ACC112 (cell line): ENCODE results near the gene SH3GL1.
A peak's percentile ranks its signal among the peaks of the same experiment; 100 is the strongest.

ENCODE experiments used
- H2AFZ ChIP-seq: fragments of 200-600 bp; sonication (generic); one replicate; pipeline ENCODE4 v1.6.0; 2017; ENCODE audit warnings: antibody characterized with exemption, low read length; ENCODE audit not compliant: unreplicated experiment
- H3K27ac ChIP-seq: fragments of 200-600 bp; sonication (generic); 2 replicates; pipeline ENCODE4 v1.5.1; 2014; ENCODE audit warnings: low read depth, mild to moderate bottlenecking, antibody characterized with exemption, low read length, moderate library complexity
- H3K27me3 ChIP-seq: fragments of 200-600 bp; sonication (generic); 2 replicates; pipeline ENCODE4 v1.6.1; 2014; ENCODE audit warnings: mild to moderate bottlenecking, antibody characterized with exemption, low read length, moderate library complexity, mixed read lengths; ENCODE audit not compliant: insufficient read depth
- H3K36me3 ChIP-seq: fragments of 200-600 bp; sonication (generic); 2 replicates; pipeline ENCODE4 v1.6.1; 2016; ENCODE audit warnings: mild to moderate bottlenecking, antibody characterized with exemption, low read length, moderate library complexity, mixed read lengths; ENCODE audit not compliant: insufficient read depth
- H3K4me1 ChIP-seq: fragments of 200-600 bp; sonication (generic); one replicate; pipeline ENCODE4 v1.6.1; 2016; ENCODE audit warnings: low read length, mixed read lengths; ENCODE audit not compliant: insufficient read depth, unreplicated experiment, control insufficient read depth
- H3K4me3 ChIP-seq: fragments of 200-600 bp; sonication (generic); 2 replicates; pipeline ENCODE4 v1.5.1; 2014; ENCODE audit warnings: mild to moderate bottlenecking, low read depth, low read length
- H3K79me2 ChIP-seq: fragments of 200-600 bp; sonication (generic); one replicate; pipeline ENCODE4 v1.6.0; 2016; ENCODE audit warnings: low read length; ENCODE audit not compliant: control insufficient read depth, unreplicated experiment, insufficient read depth

Gene SH3GL1

GRCh38 chr19:4374498-4375163 is 25.7 kb downstream of the SH3GL1 start:
- peak overlapping the region; percentile 94 for H3K27ac ChIP-seq
- 0 out of 2 replicates have a peak overlapping the region, but pooled peaks have one; percentile 41 for H3K4me3 ChIP-seq
- H2AFZ ChIP-seq, result no peak overlapping the region
- H3K79me2 ChIP-seq, result peaks cover 71% of the 10 kb centered on the region
- H3K27me3 ChIP-seq, result no peaks in the 10 kb centered on the region
- H3K36me3 ChIP-seq, result no peaks in the 10 kb centered on the region
- peaks cover 62% of the 10 kb centered on the region for H3K4me1 ChIP-seq

DNA sequence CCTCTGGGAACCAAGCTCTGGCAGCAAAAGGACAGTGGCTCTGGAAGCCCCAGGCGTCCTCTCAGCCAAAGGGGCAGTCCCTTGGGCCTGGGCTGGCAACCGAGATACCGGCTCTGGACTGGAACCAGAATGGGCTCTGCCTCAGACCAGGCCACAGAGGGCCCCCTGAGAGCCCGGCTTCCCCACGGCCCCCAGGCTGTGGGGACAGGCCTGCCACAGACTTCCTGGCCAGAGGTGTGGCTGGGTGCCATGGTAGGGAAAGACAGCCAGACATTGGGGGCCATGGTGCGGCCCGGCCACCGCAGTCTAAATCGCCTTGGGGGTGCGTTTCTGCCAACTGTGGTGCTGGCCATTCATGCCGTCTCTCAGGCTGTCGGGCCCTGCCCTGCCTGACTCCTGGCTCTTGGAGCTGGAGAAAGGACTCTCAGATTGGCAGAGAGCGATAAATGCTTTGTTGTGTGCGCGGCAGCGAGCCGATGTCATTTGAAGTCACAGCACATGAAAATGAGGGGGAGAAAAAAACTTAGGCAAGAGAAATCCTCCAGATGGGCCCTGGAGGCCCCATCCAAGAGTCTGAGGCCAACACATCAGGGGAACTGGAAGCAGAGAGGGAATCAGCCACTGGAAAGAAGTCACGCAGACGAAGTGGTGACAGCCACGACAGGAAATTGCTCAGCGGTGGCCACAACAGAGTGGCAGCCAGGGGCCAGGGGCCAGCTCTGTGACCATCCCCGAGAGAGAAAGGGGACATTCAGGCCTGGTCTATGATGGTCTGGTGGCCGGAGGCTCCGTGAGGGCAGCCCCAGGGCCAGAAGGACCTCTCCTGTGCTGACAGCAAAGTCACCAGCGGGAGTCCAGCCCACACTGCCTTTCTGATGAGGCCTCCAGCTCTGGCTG is 26.5 kb downstream of the SH3GL1 start:
- Histone ChIP-seq H3K27ac (peak overlapping the region; percentile 94), H3K4me3 (peak overlapping the region; percentile 41; the same call in 1 of the 2 replicates), H2AFZ (no peak overlapping the region), H3K4me1 (peaks cover 62% of the 10 kb centered on the region), H3K27me3 (no peaks in the 10 kb centered on the region), H3K36me3 (no peaks in the 10 kb centered on the region), H3K79me2 (peaks cover 76% of the 10 kb centered on the region)

DNA sequence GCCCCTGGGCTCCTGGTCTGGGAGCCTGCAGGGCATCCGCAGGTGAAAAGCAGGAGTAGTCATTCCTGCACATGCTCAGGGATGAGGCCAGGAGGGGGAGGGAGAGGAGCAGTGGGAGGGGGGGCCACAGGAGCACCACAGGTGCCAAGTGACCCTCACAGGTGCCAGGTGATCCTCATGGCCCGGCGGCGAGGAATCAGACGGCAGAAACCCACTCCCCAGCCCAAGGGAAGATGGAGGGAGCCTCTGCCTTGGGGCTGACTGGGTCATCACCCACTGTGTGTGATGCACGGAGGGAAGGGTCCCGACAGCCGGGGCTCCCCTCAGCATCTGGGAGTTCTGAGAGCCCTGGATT is 27.4 kb downstream of the SH3GL1 start:
- H3K79me2 ChIP-seq, result peaks cover 79% of the 10 kb centered on the region
- H3K27ac ChIP-seq, result peak overlapping the region; percentile 94
- no peaks in the 10 kb centered on the region for H3K27me3 ChIP-seq
- H2AFZ ChIP-seq, result no peak overlapping the region
- no peaks in the 10 kb centered on the region for H3K36me3 ChIP-seq
- no peak overlapping the region for H3K4me3 ChIP-seq
- H3K4me1 ChIP-seq, result peaks cover 70% of the 10 kb centered on the region

GRCh38 chr19:4372165-4373012 is 28.0 kb downstream of the SH3GL1 start:
- no peaks in the 10 kb centered on the region for H3K36me3 ChIP-seq
- H3K4me1 ChIP-seq, result peaks cover 68% of the 10 kb centered on the region
- H3K27ac ChIP-seq, result 0 out of 2 replicates have a peak overlapping the region, but pooled peaks have one; percentile 94
- peaks cover 79% of the 10 kb centered on the region for H3K79me2 ChIP-seq
- no peak overlapping the region for H2AFZ ChIP-seq
- no peaks in the 10 kb centered on the region for H3K27me3 ChIP-seq
- H3K4me3 ChIP-seq, result no peak overlapping the region

- Histone ChIP-seq H3K36me3 (no peaks in the 10 kb centered on the region), H3K79me2 (peaks cover 70% of the 10 kb centered on the region), H3K4me3 (no peak overlapping the region), H3K4me1 (peaks cover 60% of the 10 kb centered on the region), H2AFZ (no peak overlapping the region), H3K27ac (no peak overlapping the region), H3K27me3 (no peaks in the 10 kb centered on the region)
Measured at GRCh38 chr19:4371247-4372164, 28.8 kb downstream of the SH3GL1 start.

- Histone ChIP-seq H3K4me3 (no peak overlapping the region), H3K4me1 (peaks cover 50% of the 10 kb centered on the region), H2AFZ (no peak overlapping the region), H3K27ac (no peak overlapping the region), H3K79me2 (peaks cover 64% of the 10 kb centered on the region), H3K27me3 (no peaks in the 10 kb centered on the region), H3K36me3 (no peaks in the 10 kb centered on the region)
Measured at GRCh38 chr19:4370418-4371041, 29.8 kb downstream of the SH3GL1 start.

GRCh38 chr19:4369888-4370260 is 30.5 kb downstream of the SH3GL1 start:
- Histone ChIP-seq H3K27ac (no peak overlapping the region), H3K4me3 (no peak overlapping the region), H3K4me1 (peaks cover 43% of the 10 kb centered on the region), H3K79me2 (peaks cover 64% of the 10 kb centered on the region), H2AFZ (no peak overlapping the region), H3K36me3 (no peaks in the 10 kb centered on the region), H3K27me3 (no peaks in the 10 kb centered on the region)

DNA sequence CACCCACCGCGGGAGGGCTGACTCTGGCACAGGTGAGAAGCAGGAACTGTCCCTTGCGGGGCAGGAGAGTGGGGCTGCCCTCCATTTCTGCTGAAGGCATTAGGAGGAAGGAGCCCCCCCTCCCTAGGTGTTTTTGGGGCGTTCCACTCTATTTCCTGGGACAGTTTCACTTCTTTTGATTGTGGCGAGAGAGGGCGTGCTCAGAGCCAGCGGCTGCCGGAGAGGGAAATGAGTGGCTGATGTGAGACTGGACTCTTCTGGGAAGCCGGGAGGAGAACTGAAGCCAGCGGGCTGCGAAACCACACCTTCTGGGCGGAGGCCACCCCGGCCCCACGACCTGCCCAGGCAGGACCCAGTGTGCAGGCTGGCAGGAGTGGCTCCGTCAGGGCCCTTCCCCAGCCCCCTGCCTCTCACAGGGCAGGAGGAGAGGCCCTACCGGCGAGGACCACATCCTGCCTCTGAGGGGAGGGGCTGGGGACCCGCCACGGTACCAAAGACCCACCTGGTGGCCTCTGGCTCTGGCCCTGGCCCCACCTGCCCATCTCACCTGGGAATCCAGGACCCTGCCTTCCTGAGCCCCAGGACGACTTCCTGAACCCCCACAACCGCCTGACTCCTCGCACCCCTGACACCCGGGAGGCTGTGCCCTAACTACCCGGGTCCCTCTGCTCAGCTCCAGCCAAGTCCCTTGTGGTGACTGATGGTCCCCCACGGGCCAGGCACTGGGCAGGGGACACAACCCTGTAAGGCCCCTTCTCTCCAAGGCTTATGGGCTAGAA is 31.0 kb downstream of the SH3GL1 start:
- Histone ChIP-seq H3K4me3 (no peak overlapping the region), H2AFZ (no peak overlapping the region), H3K79me2 (peaks cover 64% of the 10 kb centered on the region), H3K27me3 (no peaks in the 10 kb centered on the region), H3K27ac (peak overlapping the region; percentile 43), H3K36me3 (no peaks in the 10 kb centered on the region), H3K4me1 (peaks cover 40% of the 10 kb centered on the region)

DNA sequence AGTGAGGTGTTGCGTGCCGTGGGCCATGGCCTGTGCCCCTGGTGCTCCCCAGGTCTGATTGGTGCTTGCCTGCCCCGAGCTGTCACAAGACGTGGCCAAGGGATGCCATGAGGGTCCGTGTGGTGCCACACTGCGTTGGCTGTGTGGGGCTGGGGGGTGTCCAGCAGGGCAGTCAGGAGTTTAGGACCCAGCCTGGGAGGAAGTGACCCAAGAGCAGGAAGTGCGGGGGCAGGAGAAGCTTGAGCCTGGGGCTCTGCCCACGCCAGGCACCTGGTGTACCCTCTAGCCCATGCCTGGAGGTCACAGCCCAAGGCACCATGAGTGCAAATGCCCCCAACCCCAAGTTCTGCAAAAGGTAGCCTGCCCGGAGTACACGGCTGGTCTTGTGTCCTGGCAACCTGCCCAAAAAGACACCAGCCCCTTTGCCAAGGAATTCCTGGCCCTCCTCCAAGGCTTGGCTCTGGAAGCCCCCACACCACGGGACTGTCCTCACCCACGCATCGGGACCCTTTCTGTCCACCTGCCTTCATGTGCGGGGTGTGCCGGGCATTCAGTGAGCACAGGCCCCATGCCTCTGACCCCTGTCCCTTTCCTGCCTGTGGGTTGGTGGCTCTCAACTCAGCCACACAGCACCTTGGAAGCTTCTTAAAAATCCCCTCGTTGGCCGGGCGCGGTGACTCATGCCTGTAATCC is 32.1 kb downstream of the SH3GL1 start:
- H3K27me3 ChIP-seq, result no peaks in the 10 kb centered on the region
- H2AFZ ChIP-seq, result no peak overlapping the region
- H3K4me3 ChIP-seq, result no peak overlapping the region
- H3K79me2 ChIP-seq, result peaks cover 58% of the 10 kb centered on the region
- no peaks in the 10 kb centered on the region for H3K36me3 ChIP-seq
- H3K27ac ChIP-seq, result no peak overlapping the region
- peaks cover 30% of the 10 kb centered on the region for H3K4me1 ChIP-seq
